ENCODE data around the gene BCAT1. TPM values are rescaled to one million over a fixed set of nuclear protein-coding genes. Genes with fewer than 3 reads are reported as not detected.

The BCAT1 gene
- total RNA-seq, 1 experiment from 2014 or later, result 0.74 TPM

- Histone ChIP-seq H3K36me3 (ENCODE audit: control insufficient read depth in 1 of 2, insufficient read depth in 2 of 2, low read length in 2 of 2) (no peaks in the 10 kb centered on the region), H3K9me3 (ENCODE audit: control insufficient read depth in 1 of 2, insufficient read depth in 1 of 2, low read depth in 1 of 2, low read length in 2 of 2) (peaks cover 0 to 2% of the 10 kb centered on the region in 2 experiments; a peak in 1 of 4 replicates), H3K9me2 (ENCODE audit: insufficient read depth) (no peaks in the 10 kb centered on the region), H3K27ac (ENCODE audit: low read depth, low read length) (no peak overlapping the region), H4K20me1 (ENCODE audit: insufficient read depth) (no peaks in the 10 kb centered on the region), H3K79me2 (ENCODE audit: insufficient read depth, low read length) (no peaks in the 10 kb centered on the region), H3K4me3 (replicated peaks in 1 of 2; ENCODE audit: low read depth in 1 of 2, low read length in 2 of 2) (no peak overlapping the region), H3K4me1 (ENCODE audit: control insufficient read depth in 1 of 2, insufficient read depth in 2 of 2, low read length in 2 of 2) (no peaks in the 10 kb centered on the region), H3K27me3 (ENCODE audit: insufficient read depth, low read length) (0 out of 2 replicates have a peak, but pooled peaks cover 3% of the 10 kb centered on the region), H3K9ac (ENCODE audit: low read length) (no peak overlapping the region), H2AFZ (ENCODE audit: low read depth, low read length, poor library complexity, severe bottlenecking) (no peak overlapping the region), H3K4me2 (ENCODE audit: low read length) (no peak overlapping the region)
- intact Hi-C loops (cut with micrococcal nuclease), result no loop called here
- DNase-seq (ENCODE audit: low read depth, low spot score) (no peak), ATAC-seq (no peak)
- TF ChIP-seq YY1 (IDR thresholded peaks at IDR 0.05; ENCODE audit: extremely low read depth, insufficient replicate concordance, low read depth, low read length), result no peak
- TF ChIP-seq ATF3 (IDR thresholded peaks at IDR 0.05), result no peak
- TF ChIP-seq CEBPB (IDR thresholded peaks at IDR 0.05; ENCODE audit: low read depth), result no peak
- TF ChIP-seq RAD21 (IDR thresholded peaks at IDR 0.05; ENCODE audit: low read depth), result no peak
- TF ChIP-seq CTCF (IDR thresholded peaks at IDR 0.05 in 2 of 3, conservative IDR thresholded peaks at IDR 0.05 in 1 of 3; ENCODE audit: borderline replicate concordance in 1 of 3, insufficient read depth in 1 of 3, low read depth in 2 of 3, low read length in 2 of 3), result no peak
- BruUV-seq (replicated peaks), result no TSS peak
- ChIA-PET POLR2A (no interaction called here), RAD21 (ENCODE audit: low non-redundant PET in 1 of 2, low total read pairs in 2 of 2, uncharacterized antibody in 2 of 2, unreplicated experiment in 2 of 2) (no interaction called here), CTCF (no interaction called here)
These were observed 150.6 kb downstream of the BCAT1 start for GRCh38 chr12:24798335-24798734.

DNA sequence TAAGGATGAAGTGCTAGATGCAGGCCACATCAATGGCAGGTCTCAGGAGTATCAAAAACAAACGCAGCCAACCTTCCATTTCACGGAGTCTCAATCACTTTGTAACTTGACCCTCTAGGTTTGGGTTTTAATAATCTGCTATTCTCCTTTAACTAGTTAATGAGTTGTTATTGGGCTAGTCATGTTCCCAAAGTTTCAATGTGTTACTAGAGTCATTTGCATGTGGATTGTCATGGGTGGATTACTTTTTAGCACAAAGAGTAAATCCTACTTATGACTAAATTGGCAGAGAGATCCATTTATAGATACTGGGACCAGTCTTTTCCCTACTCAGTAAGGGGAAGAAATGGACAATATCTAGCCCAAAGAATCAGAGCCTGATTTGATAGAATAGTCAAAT, 151.0 kb downstream of the BCAT1 start:
- ChIA-PET CTCF (no interaction called here), RAD21 (ENCODE audit: low non-redundant PET in 1 of 2, low total read pairs in 2 of 2, uncharacterized antibody in 2 of 2, unreplicated experiment in 2 of 2) (no interaction called here), POLR2A (no interaction called here)
- TF ChIP-seq EZH2phosphoT487 (IDR thresholded peaks at IDR 0.05; ENCODE audit: borderline replicate concordance), result no peak
- TF ChIP-seq ZFX (IDR thresholded peaks at IDR 0.05), result no peak
- no peak for TF ChIP-seq EZH2 (IDR thresholded peaks at IDR 0.05)
- no peak for TF ChIP-seq ZNF274 (IDR thresholded peaks at IDR 0.05; ENCODE audit: low read depth, low read length)
- TF ChIP-seq REST (IDR thresholded peaks at IDR 0.05; ENCODE audit: low read depth), result no peak
- TF ChIP-seq CBX3 (IDR thresholded peaks at IDR 0.05; ENCODE audit: low read depth), result no peak
- no peak overlapping the region for H3K27ac ChIP-seq (ENCODE audit: low read depth, low read length)
- no TSS peak for BruUV-seq (replicated peaks)
- H3K4me1 ChIP-seq (ENCODE audit: control insufficient read depth in 1 of 2, insufficient read depth in 2 of 2, low read length in 2 of 2), result no peaks in the 10 kb centered on the region
- no peaks in the 10 kb centered on the region for H3K79me2 ChIP-seq (ENCODE audit: insufficient read depth, low read length)
- ATAC-seq (no peak), DNase-seq (ENCODE audit: low read depth, low spot score) (no peak)
- H3K9ac ChIP-seq (ENCODE audit: low read length), result no peak overlapping the region
- no peak overlapping the region for H3K4me2 ChIP-seq (ENCODE audit: low read length)
- H3K9me3 ChIP-seq (ENCODE audit: control insufficient read depth in 1 of 2, insufficient read depth in 1 of 2, low read depth in 1 of 2, low read length in 2 of 2), result no peaks in the 10 kb centered on the region
- H3K36me3 ChIP-seq (ENCODE audit: control insufficient read depth in 1 of 2, insufficient read depth in 2 of 2, low read length in 2 of 2), result no peaks in the 10 kb centered on the region
- H2AFZ ChIP-seq (ENCODE audit: low read depth, low read length, poor library complexity, severe bottlenecking), result no peak overlapping the region
- no peaks in the 10 kb centered on the region for H3K9me2 ChIP-seq (ENCODE audit: insufficient read depth)
- H3K27me3 ChIP-seq (ENCODE audit: insufficient read depth, low read length), result 0 out of 2 replicates have a peak, but pooled peaks cover 3% of the 10 kb centered on the region
- intact Hi-C loops (cut with micrococcal nuclease), result no loop called here
- no peaks in the 10 kb centered on the region for H4K20me1 ChIP-seq (ENCODE audit: insufficient read depth)
- H3K4me3 ChIP-seq (replicated peaks in 1 of 2; ENCODE audit: low read depth in 1 of 2, low read length in 2 of 2), result no peak overlapping the region

Measured in HCT116 (cell line).